OCI-M2 (cell line): ENCODE results near the gene TMEM178A.
"Not testable (repeated sequence)": the region's sequence is repeated elsewhere in the genome, so short reads cannot be mapped to it uniquely, and the experiment has no call there.

Experiments
- DNase-seq: peaks from one replicate; lab custom pipeline; 2025; ENCODE audit not compliant: unreplicated experiment; lab: John Stamatoyannopoulos, UW

TMEM178A gene

GRCh38 chr2:39647104-39647765 is 18.5 kb upstream of the TMEM178A start:
- DNase-seq = no peak

- DNase-seq = no peak
Observed at GRCh38 chr2:39648580-39648979, 17.1 kb upstream of the TMEM178A start.

- no peak for DNase-seq
Observed at GRCh38 chr2:39649511-39649910, 16.2 kb upstream of the TMEM178A start.

DNA sequence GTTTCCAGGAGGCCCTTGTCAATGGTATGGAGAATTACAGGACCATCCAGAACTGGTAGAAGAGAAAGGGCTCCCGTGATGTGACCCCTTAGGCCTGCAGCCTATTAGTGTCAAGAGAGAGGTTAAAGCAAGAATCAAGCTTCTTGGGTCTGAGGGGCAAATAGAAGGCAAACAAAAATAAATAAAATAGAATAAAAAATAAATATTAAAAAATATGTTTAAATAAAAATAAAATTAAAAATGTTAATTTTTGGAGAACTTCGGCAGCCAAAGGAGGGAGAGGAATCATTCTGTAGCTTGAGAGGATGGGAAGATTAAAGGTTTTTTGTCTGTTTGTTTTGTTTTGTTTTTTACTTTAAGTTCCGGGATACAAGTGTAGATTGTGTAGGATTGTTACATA is 15.2 kb upstream of the TMEM178A start:
- no peak for DNase-seq

GRCh38 chr2:39656215-39656614 is 9.5 kb upstream of the TMEM178A start:
- DNase-seq = not testable (repeated sequence)

DNA sequence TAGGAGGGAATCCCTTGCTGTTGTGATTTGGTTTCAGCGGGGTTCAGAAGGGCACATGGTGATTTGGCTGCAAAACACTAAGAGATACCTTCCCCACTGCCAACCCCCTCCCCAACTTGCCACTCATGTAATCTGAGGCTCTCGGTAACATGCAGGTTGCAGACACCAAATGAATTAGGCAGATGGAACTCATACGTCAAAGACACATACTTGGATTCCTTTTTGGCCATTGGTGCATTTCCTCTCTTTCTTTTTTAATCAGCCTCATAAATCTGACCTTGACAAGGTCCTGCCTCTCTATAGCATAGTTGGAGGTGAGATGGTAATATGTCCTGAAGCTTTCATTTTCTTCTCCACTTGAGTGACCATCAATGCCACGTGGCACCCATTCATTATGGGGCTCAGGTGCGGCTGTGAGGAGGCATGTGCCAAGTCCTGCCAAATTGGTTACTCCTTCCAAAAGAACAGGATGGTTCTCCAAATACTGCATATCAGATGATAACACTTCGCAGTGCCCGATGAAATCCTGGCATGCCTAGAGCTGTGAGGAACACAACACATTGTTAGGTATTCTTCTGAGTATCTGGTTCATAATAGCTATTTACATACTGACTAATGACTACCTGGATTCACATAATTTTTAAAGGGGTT is 8.3 kb upstream of the TMEM178A start:
- no peak for DNase-seq

DNA sequence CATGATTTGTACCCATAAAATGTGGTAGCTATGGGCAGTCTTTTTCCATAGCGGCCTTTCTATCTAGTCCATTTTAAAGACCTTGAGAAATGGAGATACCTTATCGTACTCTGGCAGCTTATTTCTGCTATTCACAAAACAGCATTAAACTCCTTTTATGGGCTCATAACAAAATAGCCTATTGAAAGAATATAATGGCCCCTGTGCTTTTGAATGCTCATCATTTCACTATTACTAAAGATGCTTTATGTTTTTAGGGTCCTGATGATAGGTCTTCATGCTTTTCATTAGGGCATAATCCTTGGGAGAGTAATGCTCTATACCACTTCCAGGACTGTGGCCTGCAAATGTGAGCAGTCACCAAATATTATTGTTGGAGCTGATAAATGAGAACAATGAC is 7.3 kb upstream of the TMEM178A start:
- no peak for DNase-seq

- no peak for DNase-seq
Observed at GRCh38 chr2:39659765-39660611, 5.7 kb upstream of the TMEM178A start.

GRCh38 chr2:39660612-39661236 is 5.0 kb upstream of the TMEM178A start:
- no peak for DNase-seq

GRCh38 chr2:39661826-39662225 is 3.9 kb upstream of the TMEM178A start:
- DNase-seq = no peak

- DNase-seq = no peak
Observed at GRCh38 chr2:39663187-39663930, 2.4 kb upstream of the TMEM178A start.

DNA sequence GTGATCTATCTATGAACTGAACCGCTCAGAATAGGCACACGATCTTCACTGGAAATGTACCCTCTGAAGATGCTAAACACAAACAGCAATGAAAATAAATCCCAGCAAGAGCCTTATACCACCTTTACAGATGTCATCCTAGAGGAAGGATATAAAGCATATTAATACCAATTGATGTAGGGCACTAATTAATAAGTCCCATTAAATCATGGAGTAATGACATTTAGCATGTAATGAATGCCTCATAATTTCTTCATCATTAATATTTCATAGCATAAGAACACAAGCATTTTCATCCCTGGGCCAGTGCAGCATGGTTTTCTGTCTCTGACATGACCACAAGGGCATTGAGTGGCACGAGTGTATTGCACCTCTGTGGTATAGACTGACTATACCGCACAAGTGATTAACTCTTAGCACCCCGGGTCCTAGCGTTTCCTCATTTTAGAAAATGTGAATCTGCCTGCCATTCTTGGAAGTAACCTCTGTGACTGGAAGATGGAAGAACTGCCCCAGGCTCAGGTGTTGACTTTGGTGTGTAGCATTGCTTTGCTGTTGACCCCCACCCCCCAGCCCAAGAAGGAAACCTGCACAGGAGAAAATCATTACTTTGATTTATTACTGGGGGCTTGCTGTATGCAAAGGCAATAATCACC is 1.4 kb upstream of the TMEM178A start:
- no peak for DNase-seq

GRCh38 chr2:39664888-39665591 is 677 bp upstream of the TMEM178A start:
- no peak for DNase-seq

DNA sequence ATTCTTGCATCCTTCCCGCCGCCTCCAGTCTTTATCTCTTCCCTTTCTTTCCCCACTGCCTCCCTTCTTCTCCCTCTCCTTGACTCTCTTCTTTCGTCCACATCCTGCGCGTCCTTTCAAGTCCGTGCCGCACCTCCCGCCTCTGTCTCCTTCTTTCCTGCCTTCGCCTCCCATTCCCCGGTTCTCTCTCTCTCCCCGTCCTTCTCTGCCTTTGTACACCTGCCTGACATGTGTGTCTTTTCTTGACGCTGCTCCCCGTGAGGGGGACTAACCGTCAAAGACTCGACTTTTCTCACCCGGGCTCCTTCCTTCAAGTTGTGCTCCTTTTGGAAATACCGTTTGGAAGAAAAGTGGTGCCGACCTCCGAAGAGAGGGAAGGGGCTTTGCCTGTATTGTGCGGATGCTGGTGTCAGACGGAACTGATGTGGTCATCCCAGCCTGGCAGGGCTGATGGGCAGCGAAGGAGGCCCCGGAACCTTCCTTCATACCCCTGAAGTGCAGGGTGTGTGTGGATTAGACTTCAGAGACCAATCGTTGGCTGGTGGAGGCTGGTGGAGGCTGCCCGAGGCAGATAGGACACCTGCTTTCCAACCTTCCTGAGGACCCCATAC is 879 bp downstream of the TMEM178A start:
- DNase-seq = no peak

- DNase-seq = no peak
Observed at GRCh38 chr2:39667104-39667885, 1.6 kb downstream of the TMEM178A start.

- DNase-seq = no peak
Observed at GRCh38 chr2:39667886-39668276, 2.2 kb downstream of the TMEM178A start.

GRCh38 chr2:39668576-39669080 is 2.9 kb downstream of the TMEM178A start:
- DNase-seq = no peak

DNA sequence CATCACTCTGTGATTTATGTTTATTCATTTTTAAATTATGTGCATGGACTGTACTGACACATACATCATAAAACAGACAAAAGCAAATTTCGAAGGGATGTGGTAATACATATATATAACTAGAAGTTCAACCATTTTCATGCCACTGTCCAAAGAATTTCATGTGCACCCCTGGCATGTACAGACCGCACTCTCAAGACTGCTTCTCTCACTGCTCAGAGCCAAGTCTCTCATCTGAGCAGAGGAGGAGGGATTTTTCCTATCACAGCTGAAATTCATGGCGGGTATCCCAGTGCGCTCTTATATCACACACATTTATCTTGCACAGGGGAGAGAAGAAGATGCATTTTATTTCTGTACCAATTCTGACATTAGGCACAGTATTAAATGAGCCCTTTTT is 5.9 kb downstream of the TMEM178A start:
- DNase-seq = no peak
